ENCODE results near the gene CALU. TPM values are rescaled to one million over a fixed set of nuclear protein-coding genes. Genes with fewer than 3 reads are reported as not detected.

Gene CALU
- polyA plus RNA-seq, 3 donors, result 13.8 to 44.0 (median 33.2) TPM

GRCh38 chr7:128724743-128725142, 14.4 kb upstream of the CALU start:
- peaks cover 9 to 22% (median 14%) of the 10 kb centered on the region in 3 donors for H3K27me3 Mint-ChIP-seq (ENCODE audit: low read depth in 3 of 3)
- Histone ChIP-seq H3K9ac (ENCODE audit: insufficient read depth, low read length, poor library complexity, severe bottlenecking) (no peak overlapping the region), H3K4me2 (replicated peaks; ENCODE audit: extremely low read depth, low read length, poor library complexity, severe bottlenecking) (no peak overlapping the region), H3K4me3 (replicated peaks in 1 of 3; ENCODE audit: low read depth in 2 of 3, low read length in 3 of 3) (no peak overlapping the region), H3K4me1 (ENCODE audit: control insufficient read depth in 1 of 2, insufficient read depth in 2 of 2, low read length in 2 of 2) (no peaks in the 10 kb centered on the region), H3K27me3 (ENCODE audit: control insufficient read depth in 2 of 2, insufficient read depth in 2 of 2, low read length in 2 of 2) (no peaks in the 10 kb centered on the region), H3K27ac (ENCODE audit: low read depth in 1 of 2, low read length in 2 of 2) (no peak overlapping the region), H3K79me2 (ENCODE audit: insufficient read depth, low read length) (no peaks in the 10 kb centered on the region), H3K36me3 (replicated peaks in 1 of 2; ENCODE audit: control insufficient read depth in 1 of 2, insufficient read depth in 2 of 2, low read length in 2 of 2) (no peaks in the 10 kb centered on the region), H4K20me1 (ENCODE audit: insufficient read depth, low read length) (no peaks in the 10 kb centered on the region), H2AFZ (ENCODE audit: insufficient read depth, low read depth, low read length, poor library complexity, severe bottlenecking) (no peak overlapping the region), H3K9me3 (replicated peaks in 1 of 2; ENCODE audit: control insufficient read depth in 1 of 2, insufficient read depth in 1 of 2, low read length in 2 of 2) (no peaks in the 10 kb centered on the region)
- peaks cover 0 to 3% (median 2%) of the 10 kb centered on the region in 7 donors for H3K9me3 Mint-ChIP-seq
- intact Hi-C loops (cut with micrococcal nuclease), result no loop called here
- H3K4me1 Mint-ChIP-seq, result peaks cover 2% of the 10 kb centered on the region
- no peak overlapping the region for H3K27ac Mint-ChIP-seq
- no peak for DNase-seq
- no peak overlapping the region for H3K4me3 Mint-ChIP-seq
- 100% methylated on average over 4 of the region's 5 CpGs for WGBS (ENCODE audit: insufficient coverage)
- no peak for TF ChIP-seq CTCF (IDR thresholded peaks at IDR 0.05)
- H3K36me3 Mint-ChIP-seq, result no peaks in the 10 kb centered on the region

- Histone ChIP-seq H2AFZ (ENCODE audit: insufficient read depth, low read depth, low read length, poor library complexity, severe bottlenecking) (no peak overlapping the region), H4K20me1 (ENCODE audit: insufficient read depth, low read length) (no peaks in the 10 kb centered on the region), H3K9ac (ENCODE audit: insufficient read depth, low read length, poor library complexity, severe bottlenecking) (no peak overlapping the region), H3K9me3 (replicated peaks in 1 of 2; ENCODE audit: control insufficient read depth in 1 of 2, insufficient read depth in 1 of 2, low read length in 2 of 2) (no peaks in the 10 kb centered on the region), H3K79me2 (ENCODE audit: insufficient read depth, low read length) (no peaks in the 10 kb centered on the region), H3K4me3 (replicated peaks in 1 of 3; ENCODE audit: low read depth in 2 of 3, low read length in 3 of 3) (no peak overlapping the region), H3K27ac (ENCODE audit: low read depth in 1 of 2, low read length in 2 of 2) (no peak overlapping the region), H3K27me3 (ENCODE audit: control insufficient read depth in 2 of 2, insufficient read depth in 2 of 2, low read length in 2 of 2) (no peaks in the 10 kb centered on the region), H3K36me3 (replicated peaks in 1 of 2; ENCODE audit: control insufficient read depth in 1 of 2, insufficient read depth in 2 of 2, low read length in 2 of 2) (no peaks in the 10 kb centered on the region), H3K4me1 (ENCODE audit: control insufficient read depth in 1 of 2, insufficient read depth in 2 of 2, low read length in 2 of 2) (no peaks in the 10 kb centered on the region), H3K4me2 (replicated peaks; ENCODE audit: extremely low read depth, low read length, poor library complexity, severe bottlenecking) (no peak overlapping the region)
- Mint-ChIP-seq H3K27me3 (ENCODE audit: low read depth in 3 of 3) (peaks cover 5 to 22% (median 11%) of the 10 kb centered on the region in 3 donors), H3K4me1 (peaks cover 2% of the 10 kb centered on the region), H3K4me3 (no peak overlapping the region), H3K27ac (no peak overlapping the region), H3K36me3 (no peaks in the 10 kb centered on the region), H3K9me3 (peaks cover 0 to 3% (median 2%) of the 10 kb centered on the region in 7 donors)
- no CpG with 5 or more reads among the region's 2 CpGs for WGBS (ENCODE audit: insufficient coverage)
- no peak for TF ChIP-seq CTCF (IDR thresholded peaks at IDR 0.05)
- DNase-seq, result no peak
- intact Hi-C loops (cut with micrococcal nuclease), result no loop called here
Observed at GRCh38 chr7:128725531-128725930, 13.6 kb upstream of the CALU start.

All from CD14-positive monocyte (primary cell).